Measurements from ENCODE around the gene EIF4G3.

Gene EIF4G3

DNA sequence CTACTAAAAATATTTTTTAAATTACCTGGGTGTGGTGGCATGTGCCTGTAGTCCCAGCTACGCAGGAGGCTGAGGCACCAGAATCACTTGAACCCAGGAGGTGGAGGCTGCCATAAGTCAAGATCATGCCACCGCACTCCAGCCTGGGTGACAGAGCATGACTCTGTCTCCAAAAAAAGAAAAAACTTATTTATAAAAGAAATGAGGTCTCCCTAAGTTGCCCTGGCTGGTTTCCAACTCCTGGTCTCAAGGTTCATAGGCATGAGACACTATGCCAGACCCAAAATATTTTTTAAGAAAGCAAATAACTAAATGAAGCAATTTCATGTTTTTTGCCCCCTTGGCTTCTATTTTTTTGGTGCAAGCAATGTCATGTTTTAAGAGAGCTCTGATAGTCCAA lies 32.9 kb downstream of the EIF4G3 start:
- no peak for TF ChIP-seq EZH2phosphoT487 (conservative IDR thresholded peaks at IDR 0.05; ENCODE audit: low read length)
- TF ChIP-seq, protein P1, sequence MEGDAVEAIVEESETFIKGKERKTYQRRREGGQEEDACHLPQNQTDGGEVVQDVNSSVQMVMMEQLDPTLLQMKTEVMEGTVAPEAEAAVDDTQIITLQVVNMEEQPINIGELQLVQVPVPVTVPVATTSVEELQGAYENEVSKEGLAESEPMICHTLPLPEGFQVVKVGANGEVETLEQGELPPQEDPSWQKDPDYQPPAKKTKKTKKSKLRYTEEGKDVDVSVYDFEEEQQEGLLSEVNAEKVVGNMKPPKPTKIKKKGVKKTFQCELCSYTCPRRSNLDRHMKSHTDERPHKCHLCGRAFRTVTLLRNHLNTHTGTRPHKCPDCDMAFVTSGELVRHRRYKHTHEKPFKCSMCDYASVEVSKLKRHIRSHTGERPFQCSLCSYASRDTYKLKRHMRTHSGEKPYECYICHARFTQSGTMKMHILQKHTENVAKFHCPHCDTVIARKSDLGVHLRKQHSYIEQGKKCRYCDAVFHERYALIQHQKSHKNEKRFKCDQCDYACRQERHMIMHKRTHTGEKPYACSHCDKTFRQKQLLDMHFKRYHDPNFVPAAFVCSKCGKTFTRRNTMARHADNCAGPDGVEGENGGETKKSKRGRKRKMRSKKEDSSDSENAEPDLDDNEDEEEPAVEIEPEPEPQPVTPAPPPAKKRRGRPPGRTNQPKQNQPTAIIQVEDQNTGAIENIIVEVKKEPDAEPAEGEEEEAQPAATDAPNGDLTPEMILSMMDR (IDR thresholded peaks at IDR 0.05; ENCODE audit: insufficient read depth, low read length, poor library complexity, severe bottlenecking) = no peak
- Histone ChIP-seq H3K36me3 (ENCODE audit: low read length) (no peaks in the 10 kb centered on the region; the same call in 1 of the 2 replicates), H4K20me1 (ENCODE audit: low read depth, low read length) (no peaks in the 10 kb centered on the region)

DNA sequence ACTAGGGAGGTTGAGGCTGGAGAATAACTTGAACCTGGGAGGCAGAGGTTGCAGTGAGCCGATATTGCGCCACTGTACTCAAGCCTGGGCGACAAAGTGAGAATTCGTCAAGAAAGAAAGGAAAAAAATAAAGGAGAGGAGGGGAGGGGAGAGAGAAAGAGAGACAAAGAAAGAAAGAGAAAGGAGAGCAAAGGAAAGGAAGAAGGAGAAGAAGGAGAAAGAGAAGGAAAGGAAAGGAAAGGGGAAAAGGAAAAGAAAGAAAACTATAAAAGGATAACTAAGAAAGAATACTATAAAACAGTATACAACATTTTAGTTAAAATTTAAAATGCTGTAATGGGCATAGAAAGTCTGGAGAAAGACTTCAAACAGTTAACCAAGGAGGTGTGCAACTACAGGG lies 33.6 kb downstream of the EIF4G3 start:
- H4K20me1 ChIP-seq (ENCODE audit: low read depth, low read length) = no peaks in the 10 kb centered on the region
- H3K27me3 ChIP-seq (ENCODE audit: low read length) = no peaks in the 10 kb centered on the region
- no peaks in the 10 kb centered on the region for H3K9me2 ChIP-seq (replicated peaks; ENCODE audit: insufficient read depth, low read length)
- H2AFZ ChIP-seq (ENCODE audit: low read depth, low read length, severe bottlenecking) = no peak overlapping the region
- no peaks in the 10 kb centered on the region for H3K36me3 ChIP-seq (ENCODE audit: low read length)
- no peak overlapping the region for H3K9ac ChIP-seq (ENCODE audit: low read length)
- no peak overlapping the region for H3K4me3 ChIP-seq (ENCODE audit: insufficient read depth, low read length, poor library complexity, severe bottlenecking)
- H3K27ac ChIP-seq (ENCODE audit: low read depth, low read length) = no peak overlapping the region
- no peak overlapping the region for H3K4me2 ChIP-seq (ENCODE audit: low read depth, low read length, poor library complexity, severe bottlenecking)
- peaks cover 52% of the 10 kb centered on the region for H3K79me2 ChIP-seq (ENCODE audit: insufficient read depth, low read length)
- TF ChIP-seq EZH2phosphoT487 (conservative IDR thresholded peaks at IDR 0.05; ENCODE audit: low read length) = no peak
- TF ChIP-seq, protein P1 (IDR thresholded peaks at IDR 0.05; ENCODE audit: insufficient read depth, low read length, poor library complexity, severe bottlenecking) = no peak
- H3K9me3 ChIP-seq (ENCODE audit: insufficient read depth, low read length) = no peaks in the 10 kb centered on the region
- 0 out of 2 replicates have a peak, but pooled peaks cover 4% of the 10 kb centered on the region for H3F3A ChIP-seq (ENCODE audit: insufficient read depth)

More for the DNA sequence above, 32.9 kb downstream of the EIF4G3 start:
- no peak overlapping the region for H3K27ac ChIP-seq (ENCODE audit: low read depth, low read length)
- H2AFZ ChIP-seq (ENCODE audit: low read depth, low read length, severe bottlenecking) = no peak overlapping the region
- H3K9me2 ChIP-seq (replicated peaks; ENCODE audit: insufficient read depth, low read length) = no peaks in the 10 kb centered on the region
- H3K9me3 ChIP-seq (ENCODE audit: insufficient read depth, low read length) = no peaks in the 10 kb centered on the region
- H3K27me3 ChIP-seq (ENCODE audit: low read length) = no peaks in the 10 kb centered on the region
- no peak overlapping the region for H3K9ac ChIP-seq (ENCODE audit: low read length)
- no peak overlapping the region for H3K4me3 ChIP-seq (ENCODE audit: insufficient read depth, low read length, poor library complexity, severe bottlenecking)
- 0 out of 2 replicates have a peak, but pooled peaks cover 4% of the 10 kb centered on the region for H3F3A ChIP-seq (ENCODE audit: insufficient read depth)
- H3K4me2 ChIP-seq (ENCODE audit: low read depth, low read length, poor library complexity, severe bottlenecking) = no peak overlapping the region
- H3K79me2 ChIP-seq (ENCODE audit: insufficient read depth, low read length) = peaks cover 52% of the 10 kb centered on the region

DNA sequence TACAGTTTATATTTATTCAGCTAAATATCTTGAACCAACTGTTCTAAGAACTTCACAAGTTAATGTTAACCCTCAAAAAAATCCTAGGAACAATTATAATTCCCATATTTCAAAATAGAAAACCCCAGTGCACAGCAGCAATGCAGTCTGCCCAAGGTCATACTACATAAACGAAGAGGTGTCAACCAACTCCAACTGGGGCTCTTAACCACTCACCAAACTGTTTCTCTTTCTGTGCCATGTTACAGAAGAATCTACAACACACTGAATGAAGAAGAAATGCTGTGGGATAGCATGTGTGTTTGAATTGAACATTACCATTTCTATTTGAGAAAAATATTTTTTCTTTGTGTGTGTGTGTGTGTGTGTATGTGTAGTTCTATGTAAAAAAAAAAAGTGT lies 35.7 kb downstream of the EIF4G3 start:
- H3K9ac ChIP-seq (ENCODE audit: low read length) = no peak overlapping the region
- no peaks in the 10 kb centered on the region for H3K27me3 ChIP-seq (ENCODE audit: low read length)
- no peak overlapping the region for H3K27ac ChIP-seq (ENCODE audit: low read depth, low read length)
- no peak overlapping the region for H2AFZ ChIP-seq (ENCODE audit: low read depth, low read length, severe bottlenecking)
- peaks cover 4% of the 10 kb centered on the region; the same call in 1 of the 2 replicates for H3K36me3 ChIP-seq (ENCODE audit: low read length)
- H3K9me2 ChIP-seq (replicated peaks; ENCODE audit: insufficient read depth, low read length) = no peaks in the 10 kb centered on the region
- H3K4me2 ChIP-seq (ENCODE audit: low read depth, low read length, poor library complexity, severe bottlenecking) = no peak overlapping the region
- 0 out of 2 replicates have a peak, but pooled peaks cover 4% of the 10 kb centered on the region for H3F3A ChIP-seq (ENCODE audit: insufficient read depth)
- no peaks in the 10 kb centered on the region for H4K20me1 ChIP-seq (ENCODE audit: low read depth, low read length)
- TF ChIP-seq, protein P1 (IDR thresholded peaks at IDR 0.05; ENCODE audit: insufficient read depth, low read length, poor library complexity, severe bottlenecking) = no peak
- TF ChIP-seq EZH2phosphoT487 (conservative IDR thresholded peaks at IDR 0.05; ENCODE audit: low read length) = no peak
- no peaks in the 10 kb centered on the region for H3K9me3 ChIP-seq (ENCODE audit: insufficient read depth, low read length)
- peaks cover 62% of the 10 kb centered on the region for H3K79me2 ChIP-seq (ENCODE audit: insufficient read depth, low read length)
- no peak overlapping the region for H3K4me3 ChIP-seq (ENCODE audit: insufficient read depth, low read length, poor library complexity, severe bottlenecking)
